GM12878 (cell line): ENCODE data around the gene SLC25A42.

Source experiments
- ATF7 ChIP-seq: fragments of 450-650 bp; IDR thresholded peaks from 2 replicates; pipeline ENCODE4 v1.6.1; 2016; ENCODE audit warnings: low read depth, mild to moderate bottlenecking
- BCL11A ChIP-seq: IDR thresholded peaks from 2 replicates; pipeline ENCODE4 v1.6.1; 2011; ENCODE audit warnings: low read depth, low read length
- CHD2 ChIP-seq: IDR thresholded peaks from 2 replicates; pipeline ENCODE4 v1.6.1; 2011; ENCODE audit warnings: low read depth, low read length, improper control_type of control experiment, borderline replicate concordance
- DPF2 ChIP-seq: fragments of 450-650 bp; IDR thresholded peaks from 2 replicates; pipeline ENCODE4 v1.6.1; 2017; ENCODE audit warnings: mild to moderate bottlenecking
- EP300 ChIP-seq, 2 experiments: fragments of 150-350 bp in 1 of 2; IDR thresholded peaks; 2 replicates each; pipeline ENCODE4 v1.6.1; 2011 to 2012; ENCODE audit warnings: low read depth in 2 of 2, low read length in 2 of 2, borderline replicate concordance in 1 of 2, improper control_type of control experiment in 1 of 2, inconsistent platforms in 1 of 2; ENCODE audit not compliant: control insufficient read depth in 1 of 2
- WRNIP1 ChIP-seq: IDR thresholded peaks from 2 replicates; pipeline ENCODE4 v1.6.1; 2011; ENCODE audit warnings: low read depth, low read length, improper control_type of control experiment, borderline replicate concordance
- TF ChIP-seq, protein P1 (sequence below): IDR thresholded peaks from 2 replicates; pipeline ENCODE4 v1.6.1; 2011; ENCODE audit warnings: low read depth, low read length, improper control_type of control experiment, borderline replicate concordance
- TF ChIP-seq, protein P2 (sequence below): IDR thresholded peaks from 2 replicates; pipeline ENCODE4 v1.6.1; 2012; ENCODE audit warnings: low read depth, low read length, improper control_type of control experiment

DNA sequence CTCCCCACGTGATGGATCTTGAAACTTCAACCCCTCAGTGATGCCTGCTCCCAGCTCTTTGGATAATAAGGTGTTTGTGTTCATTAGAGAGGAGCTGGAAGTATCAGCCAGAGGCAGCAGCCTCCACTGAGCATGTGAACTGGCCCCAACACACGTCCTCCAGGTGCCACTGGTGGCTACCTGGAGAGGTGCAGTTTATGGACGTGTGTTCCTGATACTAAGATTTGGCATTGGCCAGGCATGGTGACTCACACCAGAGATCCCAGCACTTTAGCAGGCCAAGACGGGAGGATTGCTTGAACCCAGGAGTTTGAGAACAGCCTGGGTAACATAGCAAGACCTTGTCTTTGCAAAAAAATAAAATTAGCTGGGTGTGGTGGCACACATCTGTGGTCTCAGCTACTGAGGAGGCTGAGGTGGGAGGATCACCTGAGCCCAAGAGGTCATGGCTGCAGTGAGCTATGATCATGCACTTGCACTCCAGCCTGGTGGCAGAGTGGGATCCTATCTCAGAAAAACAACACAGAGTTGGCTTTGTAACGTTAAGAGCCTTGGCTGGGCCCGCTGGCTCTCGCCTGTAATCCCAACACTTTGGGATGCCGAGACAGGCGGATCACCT lies 34.4 kb downstream of the SLC25A42 start:
- TF ChIP-seq BCL11A: no peak
- TF ChIP-seq DPF2: no peak
- TF ChIP-seq CHD2: no peak
- no peak for TF ChIP-seq ATF7
- TF ChIP-seq, protein P1, sequence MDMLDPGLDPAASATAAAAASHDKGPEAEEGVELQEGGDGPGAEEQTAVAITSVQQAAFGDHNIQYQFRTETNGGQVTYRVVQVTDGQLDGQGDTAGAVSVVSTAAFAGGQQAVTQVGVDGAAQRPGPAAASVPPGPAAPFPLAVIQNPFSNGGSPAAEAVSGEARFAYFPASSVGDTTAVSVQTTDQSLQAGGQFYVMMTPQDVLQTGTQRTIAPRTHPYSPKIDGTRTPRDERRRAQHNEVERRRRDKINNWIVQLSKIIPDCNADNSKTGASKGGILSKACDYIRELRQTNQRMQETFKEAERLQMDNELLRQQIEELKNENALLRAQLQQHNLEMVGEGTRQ: no peak
- TF ChIP-seq EP300 (IDR thresholded peaks at IDR 0.05; ENCODE audit: borderline replicate concordance in 1 of 2, control insufficient read depth in 1 of 2, low read depth in 2 of 2, low read length in 2 of 2): no peak
- TF ChIP-seq, protein P2, sequence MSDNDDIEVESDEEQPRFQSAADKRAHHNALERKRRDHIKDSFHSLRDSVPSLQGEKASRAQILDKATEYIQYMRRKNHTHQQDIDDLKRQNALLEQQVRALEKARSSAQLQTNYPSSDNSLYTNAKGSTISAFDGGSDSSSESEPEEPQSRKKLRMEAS: no peak
- no peak for TF ChIP-seq WRNIP1
